T-helper 2 cell treated with Interferon-gamma antibody and Interleukin-4, amounts not matched to agents 5 μg/mL and 100 μg/mL, for 36 hours (primary cell): ENCODE results near the gene EXOC3.
"Not testable (repeated sequence)": the region's sequence is repeated elsewhere in the genome, so short reads cannot be mapped to it uniquely, and the experiment has no call there.

Experiments
- DNase-seq: peaks from one replicate; pipeline ENCODE4 v3.0.0; 2021; ENCODE audit warnings: low spot score
- H3K27ac Mint-ChIP-seq: one replicate; pipeline ENCODE4 v1.8.0; 2021; ENCODE audit warnings: mild to moderate bottlenecking, mixed read lengths
- H3K27me3 Mint-ChIP-seq: one replicate; pipeline ENCODE4 v1.8.0; 2021; ENCODE audit warnings: low read depth, mixed read lengths
- H3K36me3 Mint-ChIP-seq: one replicate; pipeline ENCODE4 v1.8.0; 2021; ENCODE audit warnings: low read depth, mixed read lengths
- H3K4me1 Mint-ChIP-seq: one replicate; pipeline ENCODE4 v1.8.0; 2021; ENCODE audit warnings: low read depth, mixed read lengths
- H3K4me3 Mint-ChIP-seq: one replicate; pipeline ENCODE4 v1.8.0; 2022; ENCODE audit warnings: mild to moderate bottlenecking, moderate library complexity, mixed read lengths
- H3K9me3 Mint-ChIP-seq: one replicate; pipeline ENCODE4 v1.8.0; 2021; ENCODE audit warnings: mixed read lengths

Gene EXOC3

GRCh38 chr5:470961-471749 lies 28.2 kb downstream of the EXOC3 start:
- no peak for DNase-seq
- Mint-ChIP-seq H3K27ac (peak overlapping the region; percentile 79), H3K4me3 (peak overlapping the region; percentile 85), H3K4me1 (peaks cover 14% of the 10 kb centered on the region), H3K36me3 (peaks cover 23% of the 10 kb centered on the region), H3K27me3 (peaks cover 9% of the 10 kb centered on the region), H3K9me3 (no peaks in the 10 kb centered on the region)

- DNase-seq: no peak
- Mint-ChIP-seq H3K27me3 (peaks cover 9% of the 10 kb centered on the region), H3K36me3 (peaks cover 20% of the 10 kb centered on the region), H3K4me1 (peaks cover 14% of the 10 kb centered on the region), H3K9me3 (no peaks in the 10 kb centered on the region), H3K27ac (peak overlapping the region; percentile 79), H3K4me3 (peak overlapping the region; percentile 85)
Observed at GRCh38 chr5:471750-472058, 28.7 kb downstream of the EXOC3 start.

GRCh38 chr5:472076-472655 lies 29.2 kb downstream of the EXOC3 start:
- H3K27ac Mint-ChIP-seq: peak overlapping the region; percentile 79
- H3K36me3 Mint-ChIP-seq: peaks cover 18% of the 10 kb centered on the region
- peaks cover 14% of the 10 kb centered on the region for H3K4me1 Mint-ChIP-seq
- peak overlapping the region; percentile 85 for H3K4me3 Mint-ChIP-seq
- no peak for DNase-seq
- H3K9me3 Mint-ChIP-seq: no peaks in the 10 kb centered on the region
- peaks cover 9% of the 10 kb centered on the region for H3K27me3 Mint-ChIP-seq

DNA sequence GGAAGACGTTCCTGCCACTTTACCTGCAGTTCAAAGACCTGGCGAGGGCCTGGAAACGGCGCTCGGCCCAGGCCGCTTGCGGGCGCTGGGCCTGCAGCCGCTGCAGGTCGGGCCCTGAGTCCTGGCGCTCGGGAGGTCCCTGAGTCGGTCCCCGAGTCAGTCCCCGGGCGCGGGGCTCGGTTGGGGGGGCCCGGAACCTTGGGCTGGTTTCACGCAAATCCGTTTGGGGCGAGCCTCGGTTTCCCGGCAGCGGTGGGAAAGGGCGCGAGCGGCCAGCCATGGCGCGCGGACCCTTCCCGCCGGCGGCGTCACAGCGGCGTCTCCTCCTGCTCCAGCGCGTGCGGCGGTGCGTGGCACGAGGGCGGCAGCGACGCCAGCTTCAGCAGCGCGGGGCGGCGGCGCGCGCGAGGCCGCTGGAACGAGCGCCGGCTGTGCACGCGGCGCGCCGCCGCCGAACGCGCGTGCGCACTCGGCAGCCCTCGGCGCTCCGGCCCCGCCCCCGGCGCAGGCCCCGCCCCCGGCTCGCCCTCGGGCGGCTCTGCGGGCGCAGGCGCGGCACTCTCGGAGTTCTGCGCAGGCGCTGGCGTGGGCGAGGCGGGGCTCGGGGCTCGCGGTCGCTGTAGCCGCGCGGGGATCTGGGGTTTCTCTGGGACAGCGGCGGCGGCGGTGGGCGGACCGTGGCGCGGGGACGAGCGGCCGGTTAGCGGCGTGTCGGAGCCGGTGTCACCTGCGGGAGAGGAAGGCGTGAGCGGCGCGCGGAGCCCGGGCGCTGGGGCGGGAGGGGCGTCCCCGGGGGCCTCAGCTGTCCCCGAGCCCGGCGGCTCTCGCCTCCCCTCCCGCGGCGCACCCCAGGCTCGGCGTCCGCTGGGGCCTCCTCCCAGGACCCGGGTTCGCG lies 29.9 kb downstream of the EXOC3 start:
- Mint-ChIP-seq H3K4me1 (peaks cover 14% of the 10 kb centered on the region), H3K27ac (peak overlapping the region; percentile 86), H3K27me3 (peaks cover 9% of the 10 kb centered on the region), H3K4me3 (peak overlapping the region; percentile 85), H3K9me3 (no peaks in the 10 kb centered on the region), H3K36me3 (peaks cover 18% of the 10 kb centered on the region)
- DNase-seq: peak; percentile 89

DNA sequence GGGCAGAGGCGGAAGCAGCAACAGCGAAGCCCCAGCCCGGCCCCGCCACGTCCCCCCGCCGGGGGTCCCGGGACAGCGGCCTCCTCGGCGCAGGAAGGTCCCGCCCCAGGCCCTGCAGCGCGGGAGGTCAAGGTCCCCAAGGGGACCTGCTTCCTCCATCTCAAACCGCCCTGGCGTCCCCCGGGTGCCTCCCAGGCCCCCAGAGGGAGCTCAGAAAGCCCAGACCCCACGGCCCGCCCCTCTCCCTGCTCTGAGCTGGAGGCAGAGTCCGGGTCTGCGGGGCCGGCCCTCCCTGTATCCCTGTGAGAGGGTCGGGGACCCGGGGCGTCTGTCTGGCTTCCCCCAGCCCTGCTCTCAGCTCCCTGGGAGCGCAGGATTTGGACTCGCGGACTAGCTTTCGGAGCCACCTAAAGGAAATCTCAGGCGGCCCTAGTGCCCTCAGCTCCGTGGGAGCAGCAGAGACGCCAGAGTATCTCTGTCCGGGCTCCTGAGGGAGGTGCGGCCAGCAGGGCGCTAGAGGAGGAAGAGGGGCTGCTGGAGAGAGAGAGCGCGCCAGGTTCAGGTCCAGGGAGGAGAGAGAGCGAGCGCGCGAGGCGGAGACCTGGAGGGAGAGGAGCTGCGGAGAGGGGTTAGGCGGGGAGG lies 30.7 kb downstream of the EXOC3 start:
- Mint-ChIP-seq H3K4me1 (peaks cover 14% of the 10 kb centered on the region), H3K36me3 (peaks cover 15% of the 10 kb centered on the region), H3K27me3 (peaks cover 9% of the 10 kb centered on the region), H3K27ac (no peak overlapping the region), H3K9me3 (no peaks in the 10 kb centered on the region), H3K4me3 (peak overlapping the region; percentile 88)
- DNase-seq: peak; percentile 22

GRCh38 chr5:474232-474839 lies 31.4 kb downstream of the EXOC3 start:
- H3K27me3 Mint-ChIP-seq, DNase-seq, H3K9me3 Mint-ChIP-seq, H3K27ac Mint-ChIP-seq: not testable (repeated sequence)
- peak overlapping the region; percentile 70 for H3K4me3 Mint-ChIP-seq
- H3K4me1 Mint-ChIP-seq: peaks cover 14% of the 10 kb centered on the region
- H3K36me3 Mint-ChIP-seq: peaks cover 13% of the 10 kb centered on the region

- H3K9me3 Mint-ChIP-seq: no peaks in the 10 kb centered on the region
- H3K27ac Mint-ChIP-seq: no peak overlapping the region
- peak overlapping the region; percentile 70 for H3K4me3 Mint-ChIP-seq
- no peak for DNase-seq
- H3K4me1 Mint-ChIP-seq: peaks cover 12% of the 10 kb centered on the region
- peaks cover 10% of the 10 kb centered on the region for H3K36me3 Mint-ChIP-seq
- peaks cover 9% of the 10 kb centered on the region for H3K27me3 Mint-ChIP-seq
Observed at GRCh38 chr5:474840-475661, 32.1 kb downstream of the EXOC3 start.

GRCh38 chr5:475704-476101 lies 32.7 kb downstream of the EXOC3 start:
- peak overlapping the region; percentile 43 for H3K4me3 Mint-ChIP-seq
- peaks cover 7% of the 10 kb centered on the region for H3K36me3 Mint-ChIP-seq
- no peak for DNase-seq
- peaks cover 10% of the 10 kb centered on the region for H3K4me1 Mint-ChIP-seq
- peaks cover 9% of the 10 kb centered on the region for H3K27me3 Mint-ChIP-seq
- no peak overlapping the region for H3K27ac Mint-ChIP-seq
- no peaks in the 10 kb centered on the region for H3K9me3 Mint-ChIP-seq

DNA sequence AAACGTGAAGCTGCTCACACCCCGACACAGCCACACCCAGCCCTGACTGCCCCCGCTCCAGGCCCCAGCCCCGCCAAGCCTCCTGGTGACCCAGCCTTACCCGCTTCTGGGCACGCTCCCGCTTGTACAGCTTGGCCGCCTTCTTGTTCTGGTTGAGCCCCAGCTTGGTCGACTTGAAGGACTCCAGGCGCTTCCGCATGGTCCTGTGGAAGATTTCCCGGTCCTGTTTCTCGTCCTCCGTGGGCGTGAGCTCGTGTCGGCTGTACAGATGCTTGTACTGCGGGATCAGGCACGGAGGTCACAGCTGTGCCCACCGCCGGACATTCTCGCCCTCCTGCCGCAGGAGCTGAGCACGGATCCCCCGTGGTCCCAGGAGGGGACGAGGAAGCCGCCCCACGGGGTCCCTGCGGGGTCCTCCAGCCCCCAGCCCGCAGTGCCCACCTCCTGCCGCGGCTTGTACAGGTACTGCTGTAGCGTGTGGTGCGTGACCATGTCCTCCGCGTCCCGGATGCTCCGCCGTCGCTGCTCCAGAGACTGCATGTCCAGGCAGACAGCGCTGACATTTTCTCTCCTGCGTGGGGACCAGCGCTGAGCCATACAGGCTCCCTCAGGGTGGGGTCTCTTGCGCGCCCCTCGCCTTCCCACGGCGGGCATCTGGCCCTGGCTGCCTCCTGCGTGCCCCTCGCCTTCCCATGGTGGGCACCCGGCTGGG lies 33.3 kb downstream of the EXOC3 start:
- peaks cover 9% of the 10 kb centered on the region for H3K4me1 Mint-ChIP-seq
- no peaks in the 10 kb centered on the region for H3K9me3 Mint-ChIP-seq
- peaks cover 5% of the 10 kb centered on the region for H3K36me3 Mint-ChIP-seq
- peaks cover 9% of the 10 kb centered on the region for H3K27me3 Mint-ChIP-seq
- no peak for DNase-seq
- H3K27ac Mint-ChIP-seq: no peak overlapping the region
- no peak overlapping the region for H3K4me3 Mint-ChIP-seq

DNA sequence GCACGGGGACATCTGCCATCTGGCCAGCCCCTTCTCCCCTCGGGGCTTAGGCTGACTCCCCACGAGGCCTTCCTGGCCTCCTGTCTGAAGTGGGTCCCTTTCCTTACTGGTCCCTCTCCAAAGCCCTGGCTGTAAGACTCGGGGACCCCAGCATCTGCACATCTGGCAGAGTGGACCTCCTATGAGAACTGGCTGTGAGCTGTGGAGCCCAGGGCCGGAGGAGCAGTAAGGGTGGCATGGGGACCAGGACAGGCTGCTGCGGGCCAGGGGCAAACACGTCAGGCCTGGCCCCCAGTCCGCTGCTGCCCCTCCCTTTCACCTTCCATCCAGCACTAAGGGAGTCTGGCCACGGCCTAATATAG lies 33.8 kb downstream of the EXOC3 start:
- Mint-ChIP-seq H3K4me1 (peaks cover 4% of the 10 kb centered on the region), H3K27ac (no peak overlapping the region), H3K36me3 (peaks cover 3% of the 10 kb centered on the region), H3K27me3 (peaks cover 9% of the 10 kb centered on the region), H3K4me3 (no peak overlapping the region), H3K9me3 (no peaks in the 10 kb centered on the region)
- DNase-seq: no peak

- peaks cover 1% of the 10 kb centered on the region for H3K4me1 Mint-ChIP-seq
- no peaks in the 10 kb centered on the region for H3K36me3 Mint-ChIP-seq
- no peak for DNase-seq
- no peak overlapping the region for H3K4me3 Mint-ChIP-seq
- no peak overlapping the region for H3K27ac Mint-ChIP-seq
- no peaks in the 10 kb centered on the region for H3K9me3 Mint-ChIP-seq
- peaks cover 9% of the 10 kb centered on the region for H3K27me3 Mint-ChIP-seq
Observed at GRCh38 chr5:477247-477646, 34.3 kb downstream of the EXOC3 start.

DNA sequence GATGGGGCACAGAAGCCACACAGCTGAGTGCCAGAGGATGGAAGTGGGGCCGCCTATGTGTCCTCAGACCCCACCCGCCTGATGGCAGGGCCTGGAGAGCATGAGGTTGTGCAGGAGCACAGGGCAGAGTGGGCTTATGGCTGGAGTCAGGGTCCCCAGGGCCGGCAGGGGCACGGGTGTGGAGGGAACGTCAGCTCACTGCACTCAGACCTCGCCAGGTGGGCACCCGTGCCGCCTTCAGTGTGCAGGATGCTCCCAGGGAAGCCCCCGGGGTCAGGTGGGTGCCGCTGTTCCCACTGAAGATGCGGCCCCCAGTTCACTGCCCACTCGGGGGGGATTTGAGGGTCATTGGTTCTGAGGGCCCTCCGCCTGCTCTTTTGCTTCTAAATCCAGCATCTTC lies 34.9 kb downstream of the EXOC3 start:
- H3K27me3 Mint-ChIP-seq: peaks cover 9% of the 10 kb centered on the region
- no peaks in the 10 kb centered on the region for H3K9me3 Mint-ChIP-seq
- no peaks in the 10 kb centered on the region for H3K36me3 Mint-ChIP-seq
- DNase-seq: no peak
- H3K27ac Mint-ChIP-seq: no peak overlapping the region
- H3K4me1 Mint-ChIP-seq: peaks cover 1% of the 10 kb centered on the region
- H3K4me3 Mint-ChIP-seq: no peak overlapping the region
